ENCODE data around the gene KCNH8. TPM values are rescaled to one million over a fixed set of nuclear protein-coding genes. Genes with fewer than 3 reads are reported as not detected.

The KCNH8 gene
- total and polyA plus RNA-seq, 3 donors from 2014 or later, result 2.0 to 8.9 (median 7.1) TPM

GRCh38 chr3:19124752-19125151 is 23.6 kb upstream of the KCNH8 start:
- Histone ChIP-seq H3K4me1 (no peaks in the 10 kb centered on the region), H3K36me3 (ENCODE audit: low read depth, missing control alignments) (no peaks in the 10 kb centered on the region), H3K9me3 (no peaks in the 10 kb centered on the region), H3K27me3 (no peaks in the 10 kb centered on the region), H3K4me3 (no peak overlapping the region), H3K27ac (no peak overlapping the region)
- no peak for DNase-seq
- TF ChIP-seq POLR2A (IDR thresholded peaks at IDR 0.05) (no peak), CTCF (IDR thresholded peaks at IDR 0.05) (no peak)
- 90 to 97% methylated on average over 1 of the region's 1 CpG for WGBS, 2 donors
- intact Hi-C loops (cut with DNase I; ENCODE audit: low total_unique reads), result no loop called here

- Histone ChIP-seq H3K4me3 (no peak overlapping the region), H3K27me3 (no peaks in the 10 kb centered on the region), H3K4me1 (no peaks in the 10 kb centered on the region), H3K9me3 (no peaks in the 10 kb centered on the region), H3K27ac (no peak overlapping the region), H3K36me3 (ENCODE audit: low read depth, missing control alignments) (no peaks in the 10 kb centered on the region)
- no peak for TF ChIP-seq CTCF (IDR thresholded peaks at IDR 0.05)
- TF ChIP-seq POLR2A (IDR thresholded peaks at IDR 0.05), result no peak
- 87 to 90% methylated on average over 1 of the region's 1 CpG for WGBS, 2 donors
- intact Hi-C loops (cut with DNase I; ENCODE audit: low total_unique reads), result no loop called here
- no peak for DNase-seq
Observed at GRCh38 chr3:19139863-19140262, 8.4 kb upstream of the KCNH8 start.

GRCh38 chr3:19146685-19147650 is 1.3 kb upstream of the KCNH8 start:
- DNase-seq, result peak; percentile 93
- H3K4me3 ChIP-seq, result peak overlapping the region; percentile 65 to 83
- peak overlapping the region; percentile 77 to 85 for H3K27ac ChIP-seq
- TF ChIP-seq POLR2A (IDR thresholded peaks at IDR 0.05), result no peak
- TF ChIP-seq CTCF (IDR thresholded peaks at IDR 0.05), result peak; percentile 12 to 48 (median 39)
- no peaks in the 10 kb centered on the region for H3K36me3 ChIP-seq (ENCODE audit: low read depth, missing control alignments)
- no peaks in the 10 kb centered on the region for H3K9me3 ChIP-seq
- 0% methylated on average over 21 to 60 of the region's 60 CpGs for WGBS, 2 donors
- no peaks in the 10 kb centered on the region for H3K27me3 ChIP-seq
- no peaks in the 10 kb centered on the region for H3K4me1 ChIP-seq
- intact Hi-C loops (cut with DNase I; ENCODE audit: low total_unique reads), result no loop called here

DNA sequence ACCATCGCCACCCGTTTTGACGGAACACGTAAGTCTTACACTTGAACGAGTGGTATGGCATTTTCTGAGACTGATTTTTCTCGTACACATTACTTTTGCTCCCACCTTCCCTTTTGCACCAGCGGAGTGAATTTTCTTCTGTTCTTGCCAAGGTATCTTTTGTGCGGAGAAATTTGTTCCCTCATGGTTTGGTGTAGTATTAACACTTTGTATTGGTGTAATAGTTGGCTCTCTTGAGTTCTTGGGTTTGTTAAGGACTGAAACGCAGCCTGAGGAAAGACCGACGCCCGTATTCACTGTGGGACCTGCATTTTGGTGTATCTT is 420 bp downstream of the KCNH8 start:
- Histone ChIP-seq H3K27me3 (no peaks in the 10 kb centered on the region), H3K27ac (no peak overlapping the region), H3K4me1 (no peaks in the 10 kb centered on the region), H3K4me3 (peak overlapping the region; percentile 65 to 83), H3K9me3 (no peaks in the 10 kb centered on the region), H3K36me3 (ENCODE audit: low read depth, missing control alignments) (no peaks in the 10 kb centered on the region)
- DNase-seq, result no peak
- TF ChIP-seq POLR2A (IDR thresholded peaks at IDR 0.05) (no peak), CTCF (IDR thresholded peaks at IDR 0.05) (no peak)
- intact Hi-C loops (cut with DNase I; ENCODE audit: low total_unique reads), result no loop called here
- WGBS, 2 donors, result 1% methylated on average over 12 of the region's 12 CpGs
